Parathyroid adenoma (tissue), 2 donors: ENCODE data around the gene TRIM47.

ENCODE experiments used
- H2AFZ ChIP-seq: fragments of 300-600 bp; sonication (generic); one replicate; pipeline ENCODE4 v1.7.0; 2017; ENCODE audit warnings: antibody characterized with exemption, mild to moderate bottlenecking
- H3K27ac ChIP-seq: fragments of 300-600 bp; sonication (generic); one replicate; pipeline ENCODE4 v1.7.0; 2017
- H3K27me3 ChIP-seq: fragments of 300-600 bp; sonication (generic); one replicate; pipeline ENCODE4 v1.7.0; 2017; ENCODE audit warnings: low read length; ENCODE audit not compliant: control insufficient read depth, insufficient read depth
- H3K36me3 ChIP-seq: fragments of 300-600 bp; sonication (generic); one replicate; pipeline ENCODE4 v1.7.0; 2017; ENCODE audit warnings: low read length; ENCODE audit not compliant: control insufficient read depth, insufficient read depth
- H3K4me1 ChIP-seq: fragments of 300-600 bp; sonication (generic); one replicate; pipeline ENCODE4 v1.7.0; 2017; ENCODE audit warnings: control low read depth
- H3K4me2 ChIP-seq: fragments of 300-600 bp; sonication (generic); one replicate; pipeline ENCODE4 v1.7.0; 2017; ENCODE audit warnings: low read length
- H3K4me3 ChIP-seq: fragments of 300-600 bp; sonication (generic); one replicate; pipeline ENCODE4 v1.7.0; 2017; ENCODE audit warnings: low read depth, low read length
- H3K79me2 ChIP-seq: fragments of 300-600 bp; sonication (generic); one replicate; pipeline ENCODE4 v1.7.0; 2017; ENCODE audit warnings: control low read depth
- H3K9ac ChIP-seq: fragments of 300-600 bp; sonication (generic); one replicate; pipeline ENCODE4 v1.7.0; 2017; ENCODE audit warnings: mild to moderate bottlenecking
- H3K9me3 ChIP-seq: fragments of 300-600 bp; sonication (generic); one replicate; pipeline ENCODE4 v1.7.0; 2017; ENCODE audit warnings: low read length; ENCODE audit not compliant: control insufficient read depth
- CTCF ChIP-seq: fragments of 300-600 bp; sonication (generic); IDR thresholded peaks from one replicate; pipeline ENCODE4 v1.7.0; 2017; ENCODE audit warnings: antibody characterized with exemption, mild to moderate bottlenecking
- donor health status: primary hyperparathyroidism.

TRIM47 gene

DNA sequence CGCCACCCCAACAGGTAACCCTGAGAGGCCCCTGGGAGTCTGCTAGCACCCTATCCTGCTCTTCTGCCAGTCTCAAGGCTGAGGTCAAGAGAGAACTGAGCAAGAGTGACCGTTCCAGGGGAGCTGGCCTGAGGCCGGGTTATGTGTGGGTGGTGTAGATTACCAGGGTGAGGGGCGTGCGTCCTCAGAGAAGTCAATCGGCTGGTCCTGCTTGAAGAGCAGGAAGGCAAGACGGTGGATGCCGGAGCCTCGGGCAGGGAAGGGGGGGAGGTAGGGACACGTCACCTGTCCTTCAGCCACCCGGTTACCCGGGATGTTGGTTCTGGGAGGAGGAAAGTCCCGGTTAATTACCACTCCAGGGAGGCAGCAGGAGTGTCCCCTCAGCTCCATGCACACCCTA is 21.0 kb upstream of the TRIM47 start:
- H3K9me3 ChIP-seq: no peaks in the 10 kb centered on the region
- H3K36me3 ChIP-seq: no peaks in the 10 kb centered on the region

GRCh38 chr17:75898791-75899190 is 20.4 kb upstream of the TRIM47 start:
- Histone ChIP-seq H3K27me3 (no peaks in the 10 kb centered on the region), H3K79me2 (peaks cover 21% of the 10 kb centered on the region), H3K4me2 (no peak overlapping the region), H3K9ac (no peak overlapping the region), H3K27ac (no peak overlapping the region), H2AFZ (no peak overlapping the region), H3K4me3 (no peak overlapping the region), H3K4me1 (peaks cover 11% of the 10 kb centered on the region), H3K36me3 (no peaks in the 10 kb centered on the region), H3K9me3 (no peaks in the 10 kb centered on the region)
- TF ChIP-seq CTCF: no peak

More for the DNA sequence above, 21.0 kb upstream of the TRIM47 start:
- H3K79me2 ChIP-seq: peaks cover 21% of the 10 kb centered on the region
- H3K9ac ChIP-seq: no peak overlapping the region
- no peak overlapping the region for H2AFZ ChIP-seq
- peaks cover 12% of the 10 kb centered on the region for H3K4me1 ChIP-seq
- no peak for TF ChIP-seq CTCF
- H3K4me2 ChIP-seq: no peak overlapping the region
- no peaks in the 10 kb centered on the region for H3K27me3 ChIP-seq
- H3K27ac ChIP-seq: no peak overlapping the region
- H3K4me3 ChIP-seq: no peak overlapping the region

DNA sequence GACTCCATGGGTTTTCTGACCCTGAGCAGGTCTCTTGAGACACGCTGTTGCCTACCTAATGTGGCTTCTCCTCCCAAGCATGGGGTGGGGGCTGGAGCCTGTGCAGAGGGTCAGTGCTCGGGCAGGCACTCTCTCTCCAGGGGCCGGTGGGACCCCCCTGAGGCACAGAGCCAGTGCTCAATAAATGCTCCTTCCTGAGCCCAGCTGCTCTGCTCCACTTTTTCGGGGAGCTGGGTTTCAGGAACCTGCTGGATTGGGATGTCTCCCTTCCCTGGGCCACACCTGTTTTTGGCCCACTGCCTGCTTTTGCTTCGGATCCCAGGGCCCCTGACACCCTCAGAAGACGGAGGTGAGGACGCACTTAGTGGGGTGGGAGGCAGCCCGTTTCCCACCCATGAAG is 19.7 kb upstream of the TRIM47 start:
- Histone ChIP-seq H3K79me2 (peaks cover 19% of the 10 kb centered on the region), H3K4me3 (no peak overlapping the region), H3K4me1 (peaks cover 9% of the 10 kb centered on the region), H3K4me2 (no peak overlapping the region), H3K9me3 (no peaks in the 10 kb centered on the region), H3K27ac (no peak overlapping the region), H3K9ac (no peak overlapping the region), H3K36me3 (no peaks in the 10 kb centered on the region), H3K27me3 (no peaks in the 10 kb centered on the region), H2AFZ (no peak overlapping the region)
- no peak for TF ChIP-seq CTCF

DNA sequence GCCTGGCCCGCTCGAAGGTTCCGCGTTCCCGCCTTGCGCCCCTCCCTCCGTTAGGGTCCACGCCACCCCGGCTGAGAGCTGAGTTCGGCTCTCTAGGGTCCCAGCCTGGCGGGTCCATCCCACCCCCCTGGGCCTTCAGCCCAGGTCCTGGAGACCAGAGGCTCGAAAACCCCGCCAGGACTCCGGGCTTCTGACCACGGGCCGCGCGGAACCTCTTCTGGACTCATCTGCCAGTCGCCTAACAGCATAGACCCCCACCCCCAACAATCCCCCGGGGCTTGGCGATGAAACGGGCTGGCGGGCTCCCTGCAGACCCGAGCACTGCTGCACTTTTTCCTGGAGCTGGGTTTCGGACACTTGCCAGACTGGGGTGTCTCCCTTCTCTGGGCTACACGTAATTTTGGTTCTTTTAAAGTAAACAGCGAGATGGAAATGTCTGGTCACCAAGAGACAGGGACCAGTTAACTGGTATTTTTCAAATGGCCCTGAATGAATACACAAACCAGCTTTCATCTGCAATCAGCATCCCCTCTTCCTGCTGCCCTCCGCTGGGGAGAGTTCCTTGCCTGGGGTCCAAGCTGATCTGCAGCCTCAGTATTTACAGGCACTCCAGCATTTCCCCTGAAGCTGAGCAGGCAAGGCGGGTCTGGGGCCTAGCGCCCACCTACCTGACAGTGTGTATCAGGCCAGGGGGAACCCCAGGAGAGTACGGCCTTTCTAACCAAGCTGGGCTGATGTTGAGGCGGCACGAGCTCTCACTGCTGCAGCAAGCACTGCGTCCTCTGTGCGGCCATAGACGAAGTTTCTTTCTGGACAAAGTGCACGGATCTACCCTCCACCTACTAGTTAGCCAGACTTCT is 19.0 kb upstream of the TRIM47 start:
- Histone ChIP-seq H3K9ac (no peak overlapping the region), H3K4me3 (no peak overlapping the region)

More for the DNA sequence above, 19.0 kb upstream of the TRIM47 start:
- no peaks in the 10 kb centered on the region for H3K36me3 ChIP-seq
- H2AFZ ChIP-seq: peak overlapping the region; percentile 91
- H3K4me1 ChIP-seq: peaks cover 9% of the 10 kb centered on the region
- peaks cover 15% of the 10 kb centered on the region for H3K79me2 ChIP-seq
- no peaks in the 10 kb centered on the region for H3K27me3 ChIP-seq
- no peak for TF ChIP-seq CTCF
- H3K9me3 ChIP-seq: no peaks in the 10 kb centered on the region
- peak overlapping the region; percentile 80 for H3K27ac ChIP-seq
- peak overlapping the region; percentile 45 for H3K4me2 ChIP-seq
